DOHH2 (cell line): ENCODE results near the gene IRX4.

ENCODE experiments used
- EZH2phosphoT487 ChIP-seq: fragments of 200-600 bp; sonication (generic); IDR thresholded peaks from 2 replicates; pipeline ENCODE4 v1.6.1; 2017; ENCODE audit warnings: borderline replicate concordance, mild to moderate bottlenecking, antibody characterized with exemption, low read length, moderate library complexity, mixed read lengths
- TF ChIP-seq, protein P1 (sequence below): fragments of 200-600 bp; sonication (generic); IDR thresholded peaks from one replicate; pipeline ENCODE4 v1.5.1; 2014; ENCODE audit warnings: antibody characterized with exemption, mild to moderate bottlenecking, low read depth, low read length; ENCODE audit not compliant: poor library complexity, severe bottlenecking

DNA sequence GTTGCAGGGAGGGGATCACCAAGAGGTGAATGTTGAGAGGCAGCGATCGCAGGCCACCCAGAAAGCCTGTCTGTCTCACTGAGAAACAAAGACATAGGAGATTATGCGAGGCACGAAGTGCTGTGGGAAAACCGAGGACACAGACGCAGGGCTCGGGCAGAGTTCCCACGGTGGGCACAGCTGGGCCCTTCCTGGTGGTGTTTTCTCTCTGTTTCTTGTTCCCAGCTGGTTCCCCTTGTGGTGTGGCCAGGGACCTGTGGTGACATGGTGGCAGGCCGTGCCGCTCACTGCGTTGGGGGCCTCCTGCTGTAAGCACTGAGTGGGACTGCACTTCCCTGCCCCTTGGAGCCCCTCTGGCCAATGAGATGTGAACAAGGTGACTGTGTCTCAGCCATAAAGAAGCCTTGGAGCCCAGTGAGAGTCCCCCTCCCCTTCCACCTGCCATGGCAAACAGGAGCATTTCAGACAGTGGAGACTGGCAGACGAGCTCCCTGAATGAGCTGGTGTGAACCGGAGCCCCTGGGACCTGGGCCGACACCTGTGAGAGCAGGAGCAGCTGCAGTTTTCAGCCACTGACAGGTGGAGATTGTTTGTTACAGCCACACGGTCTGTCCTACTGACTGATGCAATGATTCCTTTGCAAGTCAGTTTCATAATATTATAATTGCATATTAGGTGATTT, 13.2 kb upstream of the IRX4 start:
- TF ChIP-seq, protein P1, sequence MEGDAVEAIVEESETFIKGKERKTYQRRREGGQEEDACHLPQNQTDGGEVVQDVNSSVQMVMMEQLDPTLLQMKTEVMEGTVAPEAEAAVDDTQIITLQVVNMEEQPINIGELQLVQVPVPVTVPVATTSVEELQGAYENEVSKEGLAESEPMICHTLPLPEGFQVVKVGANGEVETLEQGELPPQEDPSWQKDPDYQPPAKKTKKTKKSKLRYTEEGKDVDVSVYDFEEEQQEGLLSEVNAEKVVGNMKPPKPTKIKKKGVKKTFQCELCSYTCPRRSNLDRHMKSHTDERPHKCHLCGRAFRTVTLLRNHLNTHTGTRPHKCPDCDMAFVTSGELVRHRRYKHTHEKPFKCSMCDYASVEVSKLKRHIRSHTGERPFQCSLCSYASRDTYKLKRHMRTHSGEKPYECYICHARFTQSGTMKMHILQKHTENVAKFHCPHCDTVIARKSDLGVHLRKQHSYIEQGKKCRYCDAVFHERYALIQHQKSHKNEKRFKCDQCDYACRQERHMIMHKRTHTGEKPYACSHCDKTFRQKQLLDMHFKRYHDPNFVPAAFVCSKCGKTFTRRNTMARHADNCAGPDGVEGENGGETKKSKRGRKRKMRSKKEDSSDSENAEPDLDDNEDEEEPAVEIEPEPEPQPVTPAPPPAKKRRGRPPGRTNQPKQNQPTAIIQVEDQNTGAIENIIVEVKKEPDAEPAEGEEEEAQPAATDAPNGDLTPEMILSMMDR, result no peak
- no peak for TF ChIP-seq EZH2phosphoT487
